ENCODE data around the gene MACROD2.

DNA sequence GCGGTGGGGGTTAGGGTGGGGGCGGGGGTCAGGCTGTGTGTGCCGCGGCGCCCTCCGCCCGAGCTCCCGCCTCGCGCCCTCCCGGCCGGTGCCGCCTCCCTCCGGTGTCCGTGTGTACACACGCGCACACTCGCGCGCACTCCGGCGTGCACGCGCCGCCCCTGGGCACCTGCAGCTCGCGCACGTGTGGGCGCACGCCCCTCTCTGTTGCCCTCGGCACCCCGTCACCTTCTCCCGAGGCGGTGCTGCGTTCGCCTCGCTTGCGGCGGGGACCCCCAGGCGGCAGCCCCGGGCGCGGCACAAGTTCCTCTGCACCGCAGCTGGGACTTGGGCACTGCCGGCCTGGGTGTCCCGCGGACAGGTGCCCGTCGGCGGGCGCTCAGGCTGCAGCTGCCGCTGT lies 525 bp downstream of the MACROD2 start:
- TF ChIP-seq, protein P1, sequence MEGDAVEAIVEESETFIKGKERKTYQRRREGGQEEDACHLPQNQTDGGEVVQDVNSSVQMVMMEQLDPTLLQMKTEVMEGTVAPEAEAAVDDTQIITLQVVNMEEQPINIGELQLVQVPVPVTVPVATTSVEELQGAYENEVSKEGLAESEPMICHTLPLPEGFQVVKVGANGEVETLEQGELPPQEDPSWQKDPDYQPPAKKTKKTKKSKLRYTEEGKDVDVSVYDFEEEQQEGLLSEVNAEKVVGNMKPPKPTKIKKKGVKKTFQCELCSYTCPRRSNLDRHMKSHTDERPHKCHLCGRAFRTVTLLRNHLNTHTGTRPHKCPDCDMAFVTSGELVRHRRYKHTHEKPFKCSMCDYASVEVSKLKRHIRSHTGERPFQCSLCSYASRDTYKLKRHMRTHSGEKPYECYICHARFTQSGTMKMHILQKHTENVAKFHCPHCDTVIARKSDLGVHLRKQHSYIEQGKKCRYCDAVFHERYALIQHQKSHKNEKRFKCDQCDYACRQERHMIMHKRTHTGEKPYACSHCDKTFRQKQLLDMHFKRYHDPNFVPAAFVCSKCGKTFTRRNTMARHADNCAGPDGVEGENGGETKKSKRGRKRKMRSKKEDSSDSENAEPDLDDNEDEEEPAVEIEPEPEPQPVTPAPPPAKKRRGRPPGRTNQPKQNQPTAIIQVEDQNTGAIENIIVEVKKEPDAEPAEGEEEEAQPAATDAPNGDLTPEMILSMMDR (IDR thresholded peaks at IDR 0.05) = no peak
- no peak for TF ChIP-seq EZH2 (IDR thresholded peaks at IDR 0.05; ENCODE audit: borderline replicate concordance, insufficient read depth, low read depth, low read length, poor library complexity, severe bottlenecking)
